H9 (cell line): ENCODE data around the gene SETDB2. TPM values are rescaled to one million over a fixed set of nuclear protein-coding genes. Genes with fewer than 3 reads are reported as not detected.

Source experiments
- DNase-seq: peaks from one replicate; pipeline ENCODE4 v3.0.0-alpha.2; 2017
- H2AFZ ChIP-seq: one replicate; pipeline ENCODE4 v1.6.1; 2013; ENCODE audit warnings: mild to moderate bottlenecking, low read length, control low read depth, moderate library complexity
- H2AK5ac ChIP-seq: 2 replicates; pipeline ENCODE4 v1.6.1; 2013; ENCODE audit warnings: low read length, control low read depth, mixed read lengths; ENCODE audit not compliant: insufficient read length
- H2BK120ac ChIP-seq: one replicate; pipeline ENCODE4 v1.6.1; 2013; ENCODE audit warnings: low read depth, mild to moderate bottlenecking, low read length, control low read depth, inconsistent platforms; ENCODE audit not compliant: poor library complexity, severe bottlenecking
- H2BK12ac ChIP-seq: 2 replicates; pipeline ENCODE4 v1.6.1; 2013; ENCODE audit warnings: low read length, control low read depth, mixed read lengths, low read depth; ENCODE audit not compliant: insufficient read length
- H2BK15ac ChIP-seq: 2 replicates; pipeline ENCODE4 v1.6.1; 2013; ENCODE audit warnings: low read depth, low read length, control low read depth
- H2BK20ac ChIP-seq: one replicate; pipeline ENCODE4 v1.6.1; 2013; ENCODE audit warnings: low read depth, mild to moderate bottlenecking, low read length, control low read depth, inconsistent platforms; ENCODE audit not compliant: poor library complexity, severe bottlenecking
- H2BK5ac ChIP-seq: 2 replicates; pipeline ENCODE4 v1.6.1; 2013; ENCODE audit warnings: low read length, control low read depth, mixed read lengths; ENCODE audit not compliant: insufficient read length
- H3K14ac ChIP-seq: 2 replicates; pipeline ENCODE4 v1.6.1; 2013; ENCODE audit warnings: low read length, control low read depth; ENCODE audit not compliant: insufficient read depth
- H3K18ac ChIP-seq: 2 replicates; pipeline ENCODE4 v1.6.1; 2013; ENCODE audit warnings: low read depth, mild to moderate bottlenecking, mixed read lengths, low read length, control low read depth; ENCODE audit not compliant: insufficient read length
- H3K23ac ChIP-seq: 2 replicates; pipeline ENCODE4 v1.6.1; 2013; ENCODE audit warnings: low read length, control low read depth, mixed read lengths, low read depth; ENCODE audit not compliant: insufficient read length
- H3K23me2 ChIP-seq: 2 replicates; pipeline ENCODE4 v1.6.1; 2013; ENCODE audit warnings: low read depth, mild to moderate bottlenecking, mixed read lengths, low read length, control low read depth; ENCODE audit not compliant: insufficient read length, poor library complexity, severe bottlenecking
- H3K27ac ChIP-seq: 2 replicates; pipeline ENCODE4 v1.5.1; 2013; ENCODE audit warnings: low read length, control low read depth, mixed read lengths, low read depth; ENCODE audit not compliant: insufficient read length
- H3K27me3 ChIP-seq: 2 replicates; pipeline ENCODE4 v1.6.1; 2013; ENCODE audit warnings: low read length, control low read depth, inconsistent platforms; ENCODE audit not compliant: insufficient read depth
- H3K4ac ChIP-seq: 2 replicates; pipeline ENCODE4 v1.6.1; 2013; ENCODE audit warnings: low read depth, mild to moderate bottlenecking, control low read depth, inconsistent platforms, low read length, moderate library complexity
- H3K4me1 ChIP-seq: 2 replicates; pipeline ENCODE4 v1.6.1; 2013; ENCODE audit warnings: low read length, control low read depth, inconsistent platforms; ENCODE audit not compliant: insufficient read depth
- H3K4me2 ChIP-seq: 2 replicates; pipeline ENCODE4 v1.6.1; 2013; ENCODE audit warnings: low read length, control low read depth, mixed read lengths; ENCODE audit not compliant: insufficient read length, insufficient read depth
- H3K56ac ChIP-seq: 2 replicates; pipeline ENCODE4 v1.6.1; 2013; ENCODE audit warnings: low read depth, mild to moderate bottlenecking, mixed read lengths, low read length, control low read depth; ENCODE audit not compliant: insufficient read length
- H3K79me1 ChIP-seq: 2 replicates; pipeline ENCODE4 v1.6.1; 2013; ENCODE audit warnings: low read depth, mild to moderate bottlenecking, moderate library complexity, low read length, control low read depth, inconsistent platforms; ENCODE audit not compliant: insufficient read depth, poor library complexity, severe bottlenecking
- H3K79me2 ChIP-seq: 2 replicates; pipeline ENCODE4 v1.6.1; 2013; ENCODE audit warnings: low read length, control low read depth, inconsistent platforms; ENCODE audit not compliant: insufficient read depth
- H3K9ac ChIP-seq: 2 replicates; pipeline ENCODE4 v1.6.1; 2013; ENCODE audit warnings: low read length, control low read depth, mixed read lengths; ENCODE audit not compliant: insufficient read length; ENCODE audit errors: extremely low read depth
- H3K9me3 ChIP-seq: one replicate; pipeline ENCODE4 v1.6.1; 2013; ENCODE audit warnings: low read depth, low read length, inconsistent platforms; ENCODE audit not compliant: control insufficient read depth
- H3T11ph ChIP-seq: one replicate; pipeline ENCODE4 v1.6.1; 2013; ENCODE audit warnings: mild to moderate bottlenecking, low read length, control low read depth, inconsistent platforms
- H4K20me1 ChIP-seq: one replicate; pipeline ENCODE4 v1.6.1; 2013; ENCODE audit not compliant: control insufficient read depth, insufficient read length, insufficient read depth
- H4K5ac ChIP-seq: 2 replicates; pipeline ENCODE4 v1.6.1; 2013; ENCODE audit warnings: low read depth, mild to moderate bottlenecking, mixed read lengths, low read length, control low read depth; ENCODE audit not compliant: insufficient read length
- H4K8ac ChIP-seq: replicated peaks from 2 replicates; pipeline ENCODE4 v1.6.1; 2013; ENCODE audit warnings: low read length, control low read depth, mixed read lengths, low read depth; ENCODE audit not compliant: insufficient read length
- H4K91ac ChIP-seq: 2 replicates; pipeline ENCODE4 v1.6.1; 2013; ENCODE audit warnings: low read depth, mild to moderate bottlenecking, moderate library complexity, mixed read lengths, low read length, control low read depth; ENCODE audit not compliant: insufficient read length
- H3K27ac Mint-ChIP-seq, 3 experiments: 2 replicates in 2 of 3; 3 replicates in 1 of 3; pipeline ENCODE4 v1.8.0; 2020 to 2021; ENCODE audit warnings: mixed read lengths in 3 of 3, mild to moderate bottlenecking in 1 of 3, moderate library complexity in 1 of 3
- H3K27me3 Mint-ChIP-seq: 2 replicates; pipeline ENCODE4 v1.8.0; 2021; ENCODE audit warnings: low read depth, mild to moderate bottlenecking, moderate library complexity, mixed read lengths
- H3K36me3 Mint-ChIP-seq, 3 experiments: 2 replicates in 2 of 3; 3 replicates in 1 of 3; pipeline ENCODE4 v1.8.0; 2020 to 2021; ENCODE audit warnings: low read depth in 3 of 3, mixed read lengths in 3 of 3; ENCODE audit not compliant: insufficient read depth in 1 of 3
- H3K4me1 Mint-ChIP-seq, 2 experiments: 2 replicates each; pipeline ENCODE4 v1.8.0; 2020; ENCODE audit warnings: mixed read lengths in 2 of 2
- H3K4me3 Mint-ChIP-seq, 2 experiments: 2 replicates in 1 of 2; 3 replicates in 1 of 2; pipeline ENCODE4 v1.8.0; 2020 to 2021; ENCODE audit warnings: mild to moderate bottlenecking in 2 of 2, mixed read lengths in 2 of 2, moderate library complexity in 1 of 2
- H3K9me3 Mint-ChIP-seq, 2 experiments: 2 replicates in 1 of 2; 3 replicates in 1 of 2; pipeline ENCODE4 v1.8.0; 2020; ENCODE audit warnings: mild to moderate bottlenecking in 2 of 2, mixed read lengths in 2 of 2, moderate library complexity in 1 of 2
- whole genome bisulfite sequencing: extraction: QIAGEN DNeasy Blood & Tissue Kit; methylation state at CpG from one replicate; pipeline ENCODE4 v1.1.7; 2013; ENCODE audit warnings: missing lambda C conversion rate, low lambda C conversion rate, mixed read lengths; ENCODE audit not compliant: insufficient read length; ENCODE audit errors: extremely low coverage; 5-methylcytosine and 5-hydroxymethylcytosine counted together
- total RNA-seq: library from RNA; stranded (reverse); gene quantifications from 2 replicates; pipeline ENCODE4 v1.2.1, GENCODE V29; 2021
- TF ChIP-seq, protein P1 (sequence below): fragments of 200-600 bp; sonication (generic); conservative IDR thresholded peaks from 3 replicates; pipeline ENCODE4 v1.8.0; 2021; ENCODE audit warnings: antibody characterized with exemption, mild to moderate bottlenecking

Gene SETDB2
- total RNA-seq, 1 experiment from 2014 or later, result 5.7 TPM

DNA sequence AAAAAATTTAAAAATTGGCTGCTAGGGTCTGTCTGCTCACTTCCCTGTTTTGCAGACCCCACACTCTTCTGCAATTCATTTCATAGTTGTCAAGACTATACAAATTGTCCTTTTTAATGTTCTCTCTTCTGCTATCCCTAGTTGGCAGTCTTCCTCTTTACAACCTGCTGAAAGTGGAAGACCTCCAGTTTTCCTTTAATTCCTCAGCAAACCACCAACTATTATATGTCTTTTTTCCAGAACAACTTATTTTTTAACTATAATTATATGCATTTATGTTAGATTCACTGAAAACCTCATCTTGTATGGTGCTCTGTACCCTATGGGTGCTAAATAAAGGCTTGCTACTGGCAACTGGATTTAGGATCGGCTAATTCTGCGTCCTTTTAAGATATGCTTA, 50.6 kb downstream of the SETDB2 start:
- H3K27me3 ChIP-seq, result no peaks in the 10 kb centered on the region
- no peaks in the 10 kb centered on the region for H3K23me2 ChIP-seq
- Mint-ChIP-seq H3K27ac (peak overlapping the region in 1 of 3 experiments; percentile 14; a peak in 1 of 7 replicates), H3K4me3 (peak overlapping the region; percentile 86 to 87; a peak in 4 of 5 replicates), H3K27me3 (no peaks in the 10 kb centered on the region; the same call in 1 of the 2 replicates), H3K4me1 (peaks cover 2% of the 10 kb centered on the region in 2 experiments; a peak in 2 of 4 replicates), H3K9me3 (no peaks in the 10 kb centered on the region), H3K36me3 (no peaks in the 10 kb centered on the region; a peak in 2 of 7 replicates)
- H3K27ac ChIP-seq, result no peak overlapping the region
- H4K20me1 ChIP-seq, result no peaks in the 10 kb centered on the region
- H2BK12ac ChIP-seq, result no peak overlapping the region
- no peaks in the 10 kb centered on the region for H3K79me1 ChIP-seq
- H2BK120ac ChIP-seq, result no peak overlapping the region
- no peak overlapping the region for H2BK20ac ChIP-seq
- no peak overlapping the region for H2BK5ac ChIP-seq
- H3K9ac ChIP-seq, result no peak overlapping the region
- no peaks in the 10 kb centered on the region for H3K4me1 ChIP-seq
- no peak overlapping the region for H2AFZ ChIP-seq
- no peak overlapping the region for H4K91ac ChIP-seq
- no peak overlapping the region for H3K23ac ChIP-seq
- TF ChIP-seq, protein P1, sequence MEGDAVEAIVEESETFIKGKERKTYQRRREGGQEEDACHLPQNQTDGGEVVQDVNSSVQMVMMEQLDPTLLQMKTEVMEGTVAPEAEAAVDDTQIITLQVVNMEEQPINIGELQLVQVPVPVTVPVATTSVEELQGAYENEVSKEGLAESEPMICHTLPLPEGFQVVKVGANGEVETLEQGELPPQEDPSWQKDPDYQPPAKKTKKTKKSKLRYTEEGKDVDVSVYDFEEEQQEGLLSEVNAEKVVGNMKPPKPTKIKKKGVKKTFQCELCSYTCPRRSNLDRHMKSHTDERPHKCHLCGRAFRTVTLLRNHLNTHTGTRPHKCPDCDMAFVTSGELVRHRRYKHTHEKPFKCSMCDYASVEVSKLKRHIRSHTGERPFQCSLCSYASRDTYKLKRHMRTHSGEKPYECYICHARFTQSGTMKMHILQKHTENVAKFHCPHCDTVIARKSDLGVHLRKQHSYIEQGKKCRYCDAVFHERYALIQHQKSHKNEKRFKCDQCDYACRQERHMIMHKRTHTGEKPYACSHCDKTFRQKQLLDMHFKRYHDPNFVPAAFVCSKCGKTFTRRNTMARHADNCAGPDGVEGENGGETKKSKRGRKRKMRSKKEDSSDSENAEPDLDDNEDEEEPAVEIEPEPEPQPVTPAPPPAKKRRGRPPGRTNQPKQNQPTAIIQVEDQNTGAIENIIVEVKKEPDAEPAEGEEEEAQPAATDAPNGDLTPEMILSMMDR, result no peak
- H3K79me2 ChIP-seq, result no peaks in the 10 kb centered on the region
- no peak overlapping the region for H2AK5ac ChIP-seq
- no peak overlapping the region for H3K56ac ChIP-seq
- no peak overlapping the region for H3T11ph ChIP-seq
- no CpG with 5 or more reads among the region's 2 CpGs for WGBS
- H3K18ac ChIP-seq, result no peak overlapping the region
- no peak overlapping the region for H4K5ac ChIP-seq
- no peak overlapping the region for H2BK15ac ChIP-seq
- peak overlapping the region; percentile 27 for H3K4me2 ChIP-seq
- H3K14ac ChIP-seq, result no peak overlapping the region
- H4K8ac ChIP-seq, result no peak overlapping the region
- no peak for DNase-seq
- H3K4ac ChIP-seq, result no peak overlapping the region
- H3K9me3 ChIP-seq, result no peaks in the 10 kb centered on the region
